Bronchial epithelial cell (primary cell): ENCODE results near the gene SPG21. TPM values are rescaled to one million over a fixed set of nuclear protein-coding genes. Genes with fewer than 3 reads are reported as not detected.

Source experiments
- DNase-seq: peaks from one replicate; pipeline ENCODE4 v3.0.0-alpha.2; 2010; ENCODE audit warnings: low read depth
- FAIRE-seq: peaks from 2 replicates; lab custom pipeline; 2011; peaks lifted over from hg19 to GRCh38; lab: Jason Lieb, UNC
- H3K27me3 ChIP-seq: 2 replicates; pipeline ENCODE4 v1.5.1; 2011; ENCODE audit warnings: low read length; ENCODE audit not compliant: control insufficient read depth, insufficient read depth
- H3K36me3 ChIP-seq: 2 replicates; pipeline ENCODE4 v1.5.1; 2011; ENCODE audit warnings: low read length; ENCODE audit not compliant: control insufficient read depth, insufficient read depth
- H3K4me3 ChIP-seq: 2 replicates; pipeline ENCODE4 v1.5.1; 2011; ENCODE audit warnings: mild to moderate bottlenecking, low read depth, low read length, control low read depth
- total RNA-seq: library from RNA; depleted of rRNA; stranded (reverse); fragments of >200 nt; gene quantifications from 2 replicates; pipeline ENCODE4 v1.2.1, GENCODE V29; 2014
- TF ChIP-seq, protein P1 (sequence below): IDR thresholded peaks from 2 replicates; pipeline ENCODE4 v1.5.1; 2011; ENCODE audit warnings: mild to moderate bottlenecking, moderate library complexity, low read length, control low read depth, inconsistent platforms; ENCODE audit not compliant: insufficient read depth, severe bottlenecking

SPG21 gene
- total RNA-seq, 1 donor from 2014 or later = 95.8 TPM

DNA sequence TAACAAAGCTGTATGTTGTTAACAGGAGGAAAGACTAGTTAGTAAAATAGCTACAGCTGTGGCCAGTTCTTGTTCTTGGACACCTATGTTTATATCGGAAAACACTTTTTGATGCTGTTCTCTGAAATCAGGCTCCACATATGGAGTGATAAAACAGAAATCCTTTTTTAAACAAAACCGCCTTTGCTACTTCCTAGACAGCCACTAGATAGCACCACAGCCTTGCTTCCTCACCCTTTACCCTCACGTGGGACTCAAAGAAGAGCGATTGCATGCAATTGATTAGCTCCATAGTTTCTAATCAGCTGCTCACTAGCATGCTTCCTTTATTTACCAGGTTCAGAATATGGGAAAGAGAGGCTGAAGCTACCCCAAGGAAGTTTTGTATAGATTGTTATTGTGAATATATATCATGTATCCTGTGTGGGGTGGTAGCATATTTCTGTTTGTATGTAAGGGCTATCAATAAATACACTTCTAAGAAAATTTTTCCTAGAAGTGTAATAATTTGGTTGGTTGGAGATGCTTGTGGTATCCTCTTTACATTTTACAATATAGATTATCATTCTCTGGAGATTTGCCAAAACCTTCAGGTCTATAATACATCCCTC lies 44.0 kb upstream of the SPG21 start:
- DNase-seq (peak; percentile 55), FAIRE-seq (no peak)
- H3K36me3 ChIP-seq = no peaks in the 10 kb centered on the region

GRCh38 chr15:65032801-65033537 lies 43.3 kb upstream of the SPG21 start:
- TF ChIP-seq, protein P1, sequence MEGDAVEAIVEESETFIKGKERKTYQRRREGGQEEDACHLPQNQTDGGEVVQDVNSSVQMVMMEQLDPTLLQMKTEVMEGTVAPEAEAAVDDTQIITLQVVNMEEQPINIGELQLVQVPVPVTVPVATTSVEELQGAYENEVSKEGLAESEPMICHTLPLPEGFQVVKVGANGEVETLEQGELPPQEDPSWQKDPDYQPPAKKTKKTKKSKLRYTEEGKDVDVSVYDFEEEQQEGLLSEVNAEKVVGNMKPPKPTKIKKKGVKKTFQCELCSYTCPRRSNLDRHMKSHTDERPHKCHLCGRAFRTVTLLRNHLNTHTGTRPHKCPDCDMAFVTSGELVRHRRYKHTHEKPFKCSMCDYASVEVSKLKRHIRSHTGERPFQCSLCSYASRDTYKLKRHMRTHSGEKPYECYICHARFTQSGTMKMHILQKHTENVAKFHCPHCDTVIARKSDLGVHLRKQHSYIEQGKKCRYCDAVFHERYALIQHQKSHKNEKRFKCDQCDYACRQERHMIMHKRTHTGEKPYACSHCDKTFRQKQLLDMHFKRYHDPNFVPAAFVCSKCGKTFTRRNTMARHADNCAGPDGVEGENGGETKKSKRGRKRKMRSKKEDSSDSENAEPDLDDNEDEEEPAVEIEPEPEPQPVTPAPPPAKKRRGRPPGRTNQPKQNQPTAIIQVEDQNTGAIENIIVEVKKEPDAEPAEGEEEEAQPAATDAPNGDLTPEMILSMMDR = peak; percentile 91

More for the DNA sequence above, 44.0 kb upstream of the SPG21 start:
- TF ChIP-seq, protein P1 = peak; percentile 64
- no peaks in the 10 kb centered on the region for H3K27me3 ChIP-seq
- no peak overlapping the region for H3K4me3 ChIP-seq

GRCh38 chr15:65029736-65030208 lies 40.1 kb upstream of the SPG21 start:
- Histone ChIP-seq H3K4me3 (peak overlapping the region; percentile 91), H3K27me3 (no peaks in the 10 kb centered on the region), H3K36me3 (no peaks in the 10 kb centered on the region)
- TF ChIP-seq, protein P1 = no peak
- DNase-seq (no peak), FAIRE-seq (no peak)

More at GRCh38 chr15:65032801-65033537, 43.3 kb upstream of the SPG21 start:
- Histone ChIP-seq H3K36me3 (no peaks in the 10 kb centered on the region), H3K27me3 (no peaks in the 10 kb centered on the region), H3K4me3 (no peak overlapping the region)
- FAIRE-seq (no peak), DNase-seq (peak; percentile 61)

GRCh38 chr15:65028921-65029735 lies 39.4 kb upstream of the SPG21 start, which contains the start of gene MTFMT:
Gene MTFMT (minus strand): TSS chr15:65029639. CDS start chr15:65029613, 26 bp downstream.
- Histone ChIP-seq H3K4me3 (peak within 1 kb of the TSS; percentile 91), H3K27me3 (no peaks in the 10 kb centered on the region), H3K36me3 (no peaks in the 10 kb centered on the region)
- TF ChIP-seq, protein P1 = peak; percentile 13
- FAIRE-seq (no peak), DNase-seq (peak; percentile 66)

GRCh38 chr15:65028338-65028737 lies 38.6 kb upstream of the SPG21 start:
- peak overlapping the region; percentile 91 for H3K4me3 ChIP-seq
- no peak for DNase-seq

More at GRCh38 chr15:65028338-65028737, 38.6 kb upstream of the SPG21 start:
- no peak for FAIRE-seq
- peaks cover 1% of the 10 kb centered on the region for H3K36me3 ChIP-seq
- H3K27me3 ChIP-seq = no peaks in the 10 kb centered on the region
- TF ChIP-seq, protein P1 = no peak
